Uterus (tissue), 4 donors: Measurements from ENCODE around the gene CRIP2. TPM values are rescaled to one million over a fixed set of nuclear protein-coding genes. Genes with fewer than 3 reads are reported as not detected.

Experiments
- DNase-seq, 2 donors: peaks; one replicate each; pipeline ENCODE4 v3.0.0-alpha.2; 2019 to 2020
- H3K27ac ChIP-seq, 2 donors: fragments of 200-600 bp; sonication (generic); 1 replicate in 1 of 2; 2 replicates in 1 of 2; pipeline ENCODE4 v1.5.1; 2016 to 2018
- H3K27me3 ChIP-seq, 2 donors: fragments of 200-600 bp; sonication (generic); one replicate each; pipeline ENCODE4 v1.5.1; 2018 to 2019; ENCODE audit warnings: control low read depth in 1 of 2
- H3K36me3 ChIP-seq, 2 donors: fragments of 200-600 bp; sonication (generic); one replicate each; pipeline ENCODE4 v1.5.1; 2019; ENCODE audit warnings: control low read depth in 1 of 2
- H3K4me1 ChIP-seq, 2 donors: fragments of 200-600 bp; sonication (generic); one replicate each; pipeline ENCODE4 v1.5.1; 2018 to 2019; ENCODE audit warnings: control low read depth in 1 of 2
- H3K4me3 ChIP-seq, 2 donors: fragments of 200-600 bp; sonication (generic); 1 replicate in 1 of 2; 2 replicates in 1 of 2; pipeline ENCODE4 v1.5.1; 2018 to 2019; ENCODE audit warnings: mild to moderate bottlenecking in 1 of 2
- H3K9me3 ChIP-seq, 2 donors: fragments of 200-600 bp; sonication (generic); one replicate each; pipeline ENCODE4 v1.5.1; 2019; ENCODE audit warnings: control low read depth in 1 of 2
- POLR2A ChIP-seq, 2 donors: fragments of 450-650 bp; IDR thresholded peaks; one replicate each; pipeline ENCODE4 v1.6.1; 2016; ENCODE audit warnings: antibody characterized with exemption in 2 of 2, mild to moderate bottlenecking in 1 of 2, moderate library complexity in 1 of 2
- intact Hi-C: fragments of 100-400 bp; cut with DNase I; formaldehyde crosslinking; loops from one replicate; pipeline ENCODE4 v1.15.1; 2023; ENCODE audit warnings: low total_unique reads
- total RNA-seq, 4 donors: library from RNA; depleted of rRNA in 3 of 4; stranded (reverse); fragments of >200 nt in 3 of 4; gene quantifications; one replicate each; pipeline versions ENCODE4 v1.1.0 to v1.2.4, GENCODE V29; 2014 to 2023
- TF ChIP-seq, protein P1 (sequence below), 4 experiments: fragments of 200-600 bp in 2 of 4; fragments of 450-650 bp in 2 of 4; sonication (generic) in 2 of 4; IDR thresholded peaks; one replicate each; pipeline ENCODE4 v1.5.1; 2016 to 2019; ENCODE audit warnings: antibody characterized with exemption in 4 of 4, mild to moderate bottlenecking in 2 of 4, moderate library complexity in 1 of 4
- donor health status: DM: yes; HTN: yes; CAD: no.

Gene CRIP2
- total RNA-seq, 4 donors from 2014 or later, result 76.1 to 377 (median 163) TPM

- intact Hi-C loops, result no loop called here
These were observed 29.8 kb upstream of the CRIP2 start for GRCh38 chr14:105444859-105445258.

GRCh38 chr14:105445290-105445689, 29.3 kb upstream of the CRIP2 start:
- Histone ChIP-seq H3K9me3 (no peaks in the 10 kb centered on the region), H3K4me1 (no peaks in the 10 kb centered on the region), H3K27me3 (no peaks in the 10 kb centered on the region), H3K27ac (no peak overlapping the region), H3K4me3 (no peak overlapping the region), H3K36me3 (no peaks in the 10 kb centered on the region)
- TF ChIP-seq POLR2A (IDR thresholded peaks at IDR 0.05), result no peak
- TF ChIP-seq, protein P1, sequence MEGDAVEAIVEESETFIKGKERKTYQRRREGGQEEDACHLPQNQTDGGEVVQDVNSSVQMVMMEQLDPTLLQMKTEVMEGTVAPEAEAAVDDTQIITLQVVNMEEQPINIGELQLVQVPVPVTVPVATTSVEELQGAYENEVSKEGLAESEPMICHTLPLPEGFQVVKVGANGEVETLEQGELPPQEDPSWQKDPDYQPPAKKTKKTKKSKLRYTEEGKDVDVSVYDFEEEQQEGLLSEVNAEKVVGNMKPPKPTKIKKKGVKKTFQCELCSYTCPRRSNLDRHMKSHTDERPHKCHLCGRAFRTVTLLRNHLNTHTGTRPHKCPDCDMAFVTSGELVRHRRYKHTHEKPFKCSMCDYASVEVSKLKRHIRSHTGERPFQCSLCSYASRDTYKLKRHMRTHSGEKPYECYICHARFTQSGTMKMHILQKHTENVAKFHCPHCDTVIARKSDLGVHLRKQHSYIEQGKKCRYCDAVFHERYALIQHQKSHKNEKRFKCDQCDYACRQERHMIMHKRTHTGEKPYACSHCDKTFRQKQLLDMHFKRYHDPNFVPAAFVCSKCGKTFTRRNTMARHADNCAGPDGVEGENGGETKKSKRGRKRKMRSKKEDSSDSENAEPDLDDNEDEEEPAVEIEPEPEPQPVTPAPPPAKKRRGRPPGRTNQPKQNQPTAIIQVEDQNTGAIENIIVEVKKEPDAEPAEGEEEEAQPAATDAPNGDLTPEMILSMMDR (IDR thresholded peaks at IDR 0.05), result no peak
- intact Hi-C loops, result no loop called here
- no peak for DNase-seq

More at GRCh38 chr14:105444859-105445258, 29.8 kb upstream of the CRIP2 start:
- Histone ChIP-seq H3K4me1 (no peaks in the 10 kb centered on the region), H3K4me3 (no peak overlapping the region), H3K27me3 (no peaks in the 10 kb centered on the region), H3K27ac (no peak overlapping the region), H3K36me3 (no peaks in the 10 kb centered on the region), H3K9me3 (no peaks in the 10 kb centered on the region)
- TF ChIP-seq, protein P1 (IDR thresholded peaks at IDR 0.05), result no peak
- no peak for TF ChIP-seq POLR2A (IDR thresholded peaks at IDR 0.05)
- no peak for DNase-seq

- no peaks in the 10 kb centered on the region for H3K36me3 ChIP-seq
These were observed 28.4 kb upstream of the CRIP2 start for GRCh38 chr14:105445901-105446845.

GRCh38 chr14:105446971-105447370, 27.6 kb upstream of the CRIP2 start:
- Histone ChIP-seq H3K36me3 (no peaks in the 10 kb centered on the region), H3K4me1 (no peaks in the 10 kb centered on the region), H3K27ac (no peak overlapping the region), H3K27me3 (no peaks in the 10 kb centered on the region), H3K9me3 (no peaks in the 10 kb centered on the region), H3K4me3 (no peak overlapping the region)
- no peak for DNase-seq
- intact Hi-C loops, result no loop called here
- TF ChIP-seq, protein P1 (IDR thresholded peaks at IDR 0.05), result no peak
- TF ChIP-seq POLR2A (IDR thresholded peaks at IDR 0.05), result no peak

More at GRCh38 chr14:105445901-105446845, 28.4 kb upstream of the CRIP2 start:
- H3K4me1 ChIP-seq, result no peaks in the 10 kb centered on the region
- no peak for TF ChIP-seq POLR2A (IDR thresholded peaks at IDR 0.05)
- TF ChIP-seq, protein P1 (IDR thresholded peaks at IDR 0.05), result no peak
- H3K27me3 ChIP-seq, result no peaks in the 10 kb centered on the region
- H3K27ac ChIP-seq, result no peak overlapping the region
- DNase-seq, result no peak
- no peaks in the 10 kb centered on the region for H3K9me3 ChIP-seq
- H3K4me3 ChIP-seq, result no peak overlapping the region
- intact Hi-C loops, result no loop called here
